Heart right ventricle (tissue), 16 donors: Measurements from ENCODE around the gene ZNF646. TPM values are rescaled to one million over a fixed set of nuclear protein-coding genes. Genes with fewer than 3 reads are reported as not detected.
A peak's percentile ranks its signal among the peaks of the same experiment; 100 is the strongest.

ENCODE experiments used
- ATAC-seq, 8 donors: fragments of 200-7000 bp; cut with Tn5 transposase; one replicate each; pipeline ENCODE4 v1.9.1; 2020; ENCODE audit warnings: mild to moderate bottlenecking in 8 of 8, moderate library complexity in 8 of 8, moderate number of reproducible peaks in 1 of 8
- DNase-seq, 2 donors: peaks; one replicate each; pipeline ENCODE4 v3.0.0-alpha.2; 2020
- H3K27ac ChIP-seq, 10 donors: fragments of 200-600 bp; sonication (generic) in 2 of 10; one replicate each; pipeline versions ENCODE4 v1.5.0 to v1.8.0; 2020 to 2022; ENCODE audit warnings: mild to moderate bottlenecking in 3 of 10
- H3K27me3 ChIP-seq, 7 donors: fragments of 200-600 bp; one replicate each; pipeline ENCODE4 v1.8.0; 2021 to 2022; ENCODE audit warnings: mild to moderate bottlenecking in 2 of 7
- H3K36me3 ChIP-seq, 9 donors: fragments of 200-600 bp; sonication (generic) in 1 of 9; one replicate each; pipeline versions ENCODE4 v1.5.0 to v1.8.0; 2020 to 2022; ENCODE audit warnings: mild to moderate bottlenecking in 2 of 9
- H3K4me1 ChIP-seq, 9 donors: fragments of 200-600 bp; sonication (generic) in 1 of 9; one replicate each; pipeline versions ENCODE4 v1.5.0 to v1.8.0; 2020 to 2022; ENCODE audit warnings: mild to moderate bottlenecking in 4 of 9
- H3K4me3 ChIP-seq, 10 donors: fragments of 200-600 bp; sonication (generic) in 2 of 10; one replicate each; pipeline versions ENCODE4 v1.5.0 to v1.8.0; 2020 to 2022; ENCODE audit warnings: mild to moderate bottlenecking in 7 of 10, moderate library complexity in 2 of 10
- H3K9me3 ChIP-seq, 11 donors: fragments of 200-600 bp in 10 of 11; sonication (generic) in 2 of 11; one replicate each; pipeline versions ENCODE4 v1.5.0 to v1.8.0; 2013 to 2022; ENCODE audit warnings: mild to moderate bottlenecking in 2 of 11, control low read depth in 1 of 11, moderate library complexity in 1 of 11
- WGBS, 2 donors: extraction: QIAGEN DNeasy Blood & Tissue Kit; methylation state at CpG; one replicate each; pipeline ENCODE4 v1.1.7; 2013; ENCODE audit warnings: inconsistent platforms in 1 of 2; 5-methylcytosine and 5-hydroxymethylcytosine counted together
- intact Hi-C, 10 donors: fragments of 100-400 bp; cut with DNase I; formaldehyde crosslinking; loops; one replicate each; pipeline versions ENCODE4 v1.11.1 to v1.14.2; 2022
- polyA plus RNA-seq, 2 donors: library from polyadenylated mRNA; stranded (reverse); fragments of 200-250 nt; gene quantifications; one replicate each; pipeline ENCODE4 v1.2.3, GENCODE V29; 2013
- total RNA-seq, 10 donors: library from RNA; stranded (reverse); fragmentation: NEBNext Ultra II Directional in 3 of 10; extraction: Animal tissue kit (Norgen Biotek cat#: 25700) in 3 of 10; gene quantifications; one replicate each; pipeline versions ENCODE4 v1.2.1 to v1.2.4, GENCODE V29; 2021 to 2023
- TF ChIP-seq, protein P1 (sequence below), 9 donors: fragments of 200-600 bp; sonication (generic) in 2 of 9; IDR thresholded peaks; one replicate each; pipeline versions ENCODE4 v1.5.0 to v1.8.0; 2021 to 2022; ENCODE audit warnings: antibody characterized with exemption in 9 of 9, mild to moderate bottlenecking in 5 of 9, moderate library complexity in 1 of 9
- donor health status: Arrhythmogenic right ventricular cardiomyopathy.
- donor health status: ischemic (EF 13 %, LVEDD 7.1; RV severe dilation, severe dysfunction).
- donor health status: healthy with polysubstance abuse.
- donor health status: DM: no; HTN: yes; CAD: no.
- donor health status: DM: no; HTN: no; CAD: no.
- donor health status: ischemic (EF 25% LVEDD 6.9; RV normal size, moderate dysfunction).
- donor health status: ischemic (EF 25% LVEDD 5.7; RV mildly dilated, moderate dysfunction).
- donor health status: healthy.
- donor health status: DM: yes; HTN: yes; CAD: no.
- donor health status: Ischemic cardiomyopathy.
- donor health status: ischemic (EF 35%, LVEDD 5.7; RV mildly dilated, moderate dysfunction).
- donor health status: nonischemic (EF 11% LVEDD 7.7; RV severe dilation, severe dysfunction).
- donor health status: DM: yes; HTN: yes; CAD: no.
- donor health status: PGD.
- donor health status: ischemic (EF 29% LVEDD 5.4; RV normal size, mild dysfunction).
- donor health status: nonischemic (EF 23%, LVEDD 6.1; RV moderate dilation, normal function).

The ZNF646 gene
- total and polyA plus RNA-seq, 12 donors, result 2.7 to 12.0 (median 8.4) TPM

DNA sequence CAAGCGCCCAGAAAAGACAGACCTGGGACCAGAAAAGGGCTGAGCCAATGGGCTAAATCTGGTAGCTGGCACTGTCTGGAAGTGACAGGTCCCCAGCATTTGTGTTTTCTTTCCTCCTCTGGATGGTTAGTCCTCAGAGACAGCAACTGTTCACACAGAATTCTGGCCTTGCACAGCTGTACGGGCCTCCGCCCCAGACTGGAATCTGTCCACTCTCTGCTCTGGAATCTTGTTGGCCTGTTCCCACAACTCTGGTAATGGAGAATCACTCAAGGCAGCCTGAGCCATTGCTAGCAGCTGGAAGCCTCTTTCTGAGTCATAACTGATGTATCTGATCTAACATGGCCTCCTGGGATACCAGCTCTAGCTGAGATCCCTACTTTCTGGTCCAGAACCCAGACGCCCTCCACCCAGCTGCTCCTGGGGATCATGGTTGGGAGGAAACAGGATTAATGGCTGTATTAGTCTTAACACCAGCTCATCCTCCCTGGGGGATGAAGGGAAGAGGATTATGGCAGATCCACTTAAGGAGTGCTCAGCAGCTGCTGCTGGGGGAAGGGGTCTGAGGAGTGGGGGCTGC is 9.2 kb upstream of the ZNF646 start:
- Histone ChIP-seq H3K4me3 (no peak overlapping the region), H3K36me3 (peaks cover 0 to 37% (median 13%) of the 10 kb centered on the region in 9 donors), H3K27ac (peak overlapping the region; percentile 18 to 85 (median 76)), H3K4me1 (peaks cover 4 to 35% (median 13%) of the 10 kb centered on the region in 9 donors), H3K9me3 (no peaks in the 10 kb centered on the region), H3K27me3 (no peaks in the 10 kb centered on the region)
- intact Hi-C loops, result no loop called here
- DNase-seq, result peak; percentile 48 to 72
- 39 to 44% methylated on average over 4 of the region's 4 CpGs for WGBS, 2 donors
- peak; percentile 79 to 91 (median 90) for ATAC-seq
- TF ChIP-seq, protein P1, sequence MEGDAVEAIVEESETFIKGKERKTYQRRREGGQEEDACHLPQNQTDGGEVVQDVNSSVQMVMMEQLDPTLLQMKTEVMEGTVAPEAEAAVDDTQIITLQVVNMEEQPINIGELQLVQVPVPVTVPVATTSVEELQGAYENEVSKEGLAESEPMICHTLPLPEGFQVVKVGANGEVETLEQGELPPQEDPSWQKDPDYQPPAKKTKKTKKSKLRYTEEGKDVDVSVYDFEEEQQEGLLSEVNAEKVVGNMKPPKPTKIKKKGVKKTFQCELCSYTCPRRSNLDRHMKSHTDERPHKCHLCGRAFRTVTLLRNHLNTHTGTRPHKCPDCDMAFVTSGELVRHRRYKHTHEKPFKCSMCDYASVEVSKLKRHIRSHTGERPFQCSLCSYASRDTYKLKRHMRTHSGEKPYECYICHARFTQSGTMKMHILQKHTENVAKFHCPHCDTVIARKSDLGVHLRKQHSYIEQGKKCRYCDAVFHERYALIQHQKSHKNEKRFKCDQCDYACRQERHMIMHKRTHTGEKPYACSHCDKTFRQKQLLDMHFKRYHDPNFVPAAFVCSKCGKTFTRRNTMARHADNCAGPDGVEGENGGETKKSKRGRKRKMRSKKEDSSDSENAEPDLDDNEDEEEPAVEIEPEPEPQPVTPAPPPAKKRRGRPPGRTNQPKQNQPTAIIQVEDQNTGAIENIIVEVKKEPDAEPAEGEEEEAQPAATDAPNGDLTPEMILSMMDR (IDR thresholded peaks at IDR 0.05), result no peak

DNA sequence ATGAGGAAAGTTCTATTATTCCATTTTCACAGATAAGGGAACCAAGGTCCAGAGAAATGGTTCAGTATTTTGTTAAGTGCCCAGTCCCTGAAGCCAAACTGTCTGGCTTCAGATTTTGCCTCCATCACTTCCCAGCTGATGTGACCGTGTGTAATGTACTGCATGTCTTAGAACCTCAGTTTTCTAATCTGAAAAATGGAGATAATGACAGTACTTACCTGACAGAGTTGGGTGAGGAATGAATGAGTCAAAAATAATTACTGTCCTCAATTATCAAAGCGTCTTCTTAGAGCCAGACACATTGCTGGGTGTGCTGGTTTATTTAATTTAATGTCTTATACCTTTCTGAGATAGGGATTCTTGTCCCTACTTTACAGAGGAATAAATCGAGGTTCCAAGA is 6.9 kb upstream of the ZNF646 start:
- Histone ChIP-seq H3K27ac (no peak overlapping the region), H3K9me3 (no peaks in the 10 kb centered on the region), H3K4me3 (no peak overlapping the region), H3K36me3 (peaks cover 0 to 14% (median 0%) of the 10 kb centered on the region in 9 donors), H3K4me1 (peaks cover 8 to 49% (median 24%) of the 10 kb centered on the region in 9 donors), H3K27me3 (no peaks in the 10 kb centered on the region)
- ATAC-seq (no peak), DNase-seq (no peak)
- intact Hi-C loops, result no loop called here
- 92 to 93% methylated on average over 3 of the region's 3 CpGs for WGBS, 2 donors
- TF ChIP-seq, protein P1 (IDR thresholded peaks at IDR 0.05), result no peak

GRCh38 chr16:31071861-31072260 is 2.4 kb upstream of the ZNF646 start:
- no peak for ATAC-seq
- Histone ChIP-seq H3K27ac (peak overlapping the region in 6 of 10 donors; percentile 87 to 99 (median 96)), H3K4me1 (peaks cover 2 to 33% (median 27%) of the 10 kb centered on the region in 9 donors), H3K36me3 (peaks cover 0 to 11% (median 6%) of the 10 kb centered on the region in 9 donors), H3K27me3 (no peaks in the 10 kb centered on the region), H3K4me3 (peak overlapping the region in 7 of 10 donors; percentile 74 to 99 (median 90)), H3K9me3 (no peaks in the 10 kb centered on the region)
- TF ChIP-seq, protein P1 (IDR thresholded peaks at IDR 0.05), result no peak
- DNase-seq, result no peak
- 40 to 46% methylated on average over 4 of the region's 4 CpGs for WGBS, 2 donors
- intact Hi-C loops, result loop anchor here in 9 of 10 donors (5.0 to 10.0 kb wide), 8 partner anchors 35 to 113 kb away; partner anchors contain the start of genes STX4 (in 4 of the 9), HSD3B7 (in 3 of the 9), BCKDK (in 1 of the 9) and FUS (in 1 of the 9)

DNA sequence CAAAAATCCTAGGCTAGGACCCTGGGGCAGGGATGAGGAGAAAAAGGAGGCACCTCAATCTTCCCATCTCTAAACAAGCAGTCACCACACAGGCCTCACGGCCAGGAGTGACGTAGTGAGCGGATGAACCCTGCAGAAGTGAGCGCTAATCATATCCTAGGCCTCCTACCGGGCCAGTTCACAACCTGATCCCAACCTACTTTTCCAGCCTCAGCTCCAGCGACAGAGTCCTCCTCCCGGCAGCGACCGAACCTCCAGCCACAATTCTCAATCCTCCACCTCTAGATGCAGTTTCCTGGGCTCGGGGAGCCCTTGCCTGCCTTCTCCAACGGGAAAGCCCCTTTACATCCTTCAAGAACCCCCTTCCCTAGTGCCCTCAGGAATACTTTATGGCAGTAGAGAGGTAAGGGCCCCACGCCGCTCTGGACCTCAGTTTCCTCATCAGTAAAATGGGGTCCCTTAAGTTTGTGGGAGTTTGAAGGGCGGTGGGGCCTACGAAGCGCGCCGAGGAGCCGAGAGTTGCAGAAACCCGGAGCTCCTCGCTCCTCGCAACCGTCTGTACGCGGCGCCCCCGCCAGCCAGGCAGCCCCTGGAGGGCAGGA is 1.6 kb upstream of the ZNF646 start:
- Histone ChIP-seq H3K27ac (peak overlapping the region in 9 of 10 donors; percentile 87 to 99 (median 96)), H3K4me3 (peak overlapping the region; percentile 74 to 99 (median 84)), H3K4me1 (peaks cover 2 to 33% (median 27%) of the 10 kb centered on the region in 9 donors), H3K9me3 (no peaks in the 10 kb centered on the region), H3K27me3 (no peaks in the 10 kb centered on the region), H3K36me3 (peaks cover 0 to 19% (median 13%) of the 10 kb centered on the region in 9 donors)
- WGBS, 2 donors, result 2 to 3% methylated on average over 27 of the region's 27 CpGs
- ATAC-seq, result no peak
- TF ChIP-seq, protein P1 (IDR thresholded peaks at IDR 0.05), result no peak
- intact Hi-C loops, result loop anchor here in 9 of 10 donors (5.0 to 10.0 kb wide), 8 partner anchors 35 to 112 kb away; partner anchors contain the start of genes STX4 (in 4 of the 9), HSD3B7 (in 3 of the 9), BCKDK (in 1 of the 9) and FUS (in 1 of the 9)
- no peak for DNase-seq
